HG03196 (cell line): Measurements from ENCODE around the gene MLNR.

Experiments used
- ATAC-seq: cut with Tn5 transposase; IDR thresholded peaks from one replicate; pipeline ENCODE4 v1.9.1; 2021; ENCODE audit not compliant: unreplicated experiment

Gene MLNR

GRCh38 chr13:49225223-49226042, 5.3 kb downstream of the MLNR start:
- ATAC-seq: no peak

- no peak for ATAC-seq
These were observed 6.5 kb downstream of the MLNR start for GRCh38 chr13:49226613-49227012.

DNA sequence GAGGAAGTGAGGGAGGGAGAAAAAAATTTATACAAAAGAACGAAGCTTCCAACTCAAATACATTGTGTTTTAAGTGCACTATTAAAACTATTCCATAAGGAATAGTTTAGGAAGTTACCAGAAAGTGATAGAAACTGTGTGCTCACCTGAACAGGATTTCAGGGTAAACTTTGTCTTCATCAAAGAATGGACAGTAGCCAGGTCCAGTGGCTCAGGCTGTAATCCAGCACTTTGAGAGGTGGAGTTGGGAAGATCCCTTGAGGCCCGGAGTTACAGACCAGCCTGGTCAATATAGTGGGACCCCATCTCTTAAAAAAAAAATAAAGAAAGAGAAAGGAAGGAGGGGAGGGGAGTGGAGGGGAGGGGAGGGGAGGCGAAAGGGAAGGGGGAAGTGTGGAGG, 14.6 kb downstream of the MLNR start:
- ATAC-seq: no peak

- ATAC-seq: no peak
These were observed 15.8 kb downstream of the MLNR start for GRCh38 chr13:49235856-49236431.

GRCh38 chr13:49238621-49239020, 18.5 kb downstream of the MLNR start:
- ATAC-seq: no peak

GRCh38 chr13:49240017-49240416, 19.9 kb downstream of the MLNR start:
- no peak for ATAC-seq

- ATAC-seq: no peak
These were observed 21.2 kb downstream of the MLNR start for GRCh38 chr13:49241296-49241695.

GRCh38 chr13:49245101-49245500, 25.0 kb downstream of the MLNR start:
- no peak for ATAC-seq

DNA sequence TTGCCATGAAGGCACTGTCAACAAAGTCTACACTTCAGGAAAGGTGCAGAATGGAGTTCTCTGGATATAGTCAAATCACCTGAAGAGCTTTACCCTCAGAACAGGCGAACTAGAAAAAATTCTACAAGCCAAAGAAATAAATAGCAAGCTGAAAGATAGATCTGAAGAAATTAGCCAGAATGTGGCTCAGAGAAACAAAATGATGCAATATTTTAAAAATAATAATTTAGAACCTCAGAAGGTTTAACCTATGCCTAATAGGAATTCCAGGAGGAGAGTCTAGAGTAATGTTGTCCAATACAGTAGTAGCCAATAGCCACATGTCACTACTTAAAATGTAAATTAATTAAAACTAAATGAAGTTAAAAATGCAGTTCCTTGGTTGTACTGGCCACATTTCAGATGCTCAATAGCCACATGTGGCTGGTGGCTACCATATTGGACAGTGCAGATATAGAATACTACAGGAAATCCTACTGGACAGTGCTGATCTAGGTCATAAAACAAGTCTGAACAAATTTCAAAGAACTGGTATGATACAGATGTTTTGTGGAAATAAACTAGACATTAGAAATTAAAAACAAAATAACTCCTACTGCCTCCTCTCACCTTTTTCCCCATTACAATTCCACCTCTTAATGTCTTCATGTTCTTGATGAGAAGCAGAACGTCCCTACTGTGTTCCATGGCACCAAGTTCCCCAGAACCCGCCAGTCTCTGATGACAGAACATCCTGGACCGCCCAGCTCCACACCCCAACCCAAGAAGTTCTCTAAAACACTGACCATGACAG, 26.9 kb downstream of the MLNR start:
- ATAC-seq: no peak

DNA sequence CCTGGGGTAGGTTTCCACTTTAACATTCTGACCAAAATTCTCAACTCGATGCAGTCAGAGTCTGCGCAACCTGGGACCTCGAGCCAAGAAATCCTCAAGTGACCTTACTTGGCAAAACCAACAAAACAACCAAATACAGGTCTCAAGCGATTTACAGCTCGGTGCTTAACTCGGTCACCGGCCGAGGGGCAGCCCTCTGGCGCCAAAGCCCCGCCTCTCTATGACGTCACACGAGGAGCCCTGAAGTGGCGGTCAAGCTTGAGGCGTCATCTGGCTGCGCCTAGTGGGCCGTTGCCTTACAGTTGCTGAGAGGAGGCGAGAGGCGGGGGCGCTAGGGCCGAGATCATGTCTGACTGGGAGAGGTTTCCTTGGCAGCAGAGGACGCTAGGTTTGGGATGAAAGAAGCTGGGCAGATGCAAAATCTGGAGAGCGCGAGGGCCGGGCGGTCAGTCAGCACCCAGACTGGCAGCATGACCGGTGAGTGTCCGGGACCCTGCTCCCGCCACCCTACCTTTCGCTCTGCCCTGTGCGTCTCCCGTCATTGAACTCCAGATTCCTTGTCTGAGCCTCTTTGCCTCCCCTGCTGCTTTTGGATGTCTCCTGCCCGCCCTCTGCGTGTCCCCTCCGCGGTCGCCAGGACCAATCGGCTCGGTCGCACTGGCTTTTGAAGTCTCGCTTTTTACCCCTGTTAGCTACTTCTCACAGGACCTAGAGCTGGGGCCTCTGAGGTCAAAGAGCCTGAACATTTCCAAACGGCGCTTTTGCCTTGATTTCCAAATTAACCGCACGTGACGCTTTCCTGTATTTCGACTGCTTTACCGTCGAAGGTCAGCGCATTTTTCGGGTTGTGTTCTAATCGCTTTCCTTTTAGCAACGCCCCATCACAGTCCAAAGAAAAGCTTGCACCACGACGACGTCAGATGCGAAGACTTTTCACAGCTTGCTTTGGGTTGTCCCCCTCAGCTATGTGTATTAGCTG, 27.8 kb downstream of the MLNR start, which contains the start of gene CDADC1:
TSS of gene CDADC1 (plus strand) at position 283 of the 979 bp plus-strand sequence. CDS start at position 396, 113 bp downstream.
- peak; percentile 93 for ATAC-seq

- ATAC-seq: no peak
These were observed 28.5 kb downstream of the MLNR start for GRCh38 chr13:49248622-49249002.

GRCh38 chr13:49251326-49251725, 31.2 kb downstream of the MLNR start:
- no peak for ATAC-seq

DNA sequence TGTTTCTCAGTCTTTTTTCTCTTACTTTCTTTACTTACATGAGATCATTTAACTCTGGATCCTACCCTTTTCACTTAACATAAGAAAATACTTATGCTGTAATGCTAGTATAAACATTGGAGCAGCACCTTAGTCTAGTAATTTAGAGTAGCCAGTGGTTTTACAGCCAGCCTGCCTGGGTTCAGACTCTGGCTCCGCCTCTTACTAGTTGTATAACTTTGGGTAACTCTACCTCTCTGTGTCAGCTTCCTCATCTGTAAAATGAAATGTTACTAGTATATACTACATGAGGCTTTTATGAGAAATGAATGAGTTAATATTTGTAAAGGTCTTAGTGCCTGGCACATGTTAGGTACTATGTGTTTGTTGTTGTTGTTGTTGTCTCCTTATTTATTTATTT, 33.2 kb downstream of the MLNR start:
- no peak for ATAC-seq

GRCh38 chr13:49254007-49254406, 33.9 kb downstream of the MLNR start:
- ATAC-seq: no peak

DNA sequence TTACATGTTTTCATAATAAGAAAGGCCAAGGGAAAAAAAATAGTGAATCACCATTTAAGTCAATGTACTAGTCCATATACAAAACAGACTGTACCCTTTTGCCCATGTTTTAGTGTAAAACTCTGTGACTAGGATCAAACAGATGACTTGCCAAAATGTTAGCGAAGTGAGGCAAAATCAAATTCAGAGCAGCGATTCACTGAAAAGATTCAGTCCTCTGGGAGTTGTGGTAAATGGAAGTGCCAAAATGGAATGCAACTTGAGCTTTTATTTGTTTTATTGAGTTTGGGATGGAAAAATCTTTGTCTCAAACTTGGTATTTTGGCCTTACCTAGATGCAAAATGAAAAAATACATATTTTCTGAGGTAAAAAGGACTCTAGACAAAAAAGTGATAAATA, 36.7 kb downstream of the MLNR start:
- no peak for ATAC-seq

DNA sequence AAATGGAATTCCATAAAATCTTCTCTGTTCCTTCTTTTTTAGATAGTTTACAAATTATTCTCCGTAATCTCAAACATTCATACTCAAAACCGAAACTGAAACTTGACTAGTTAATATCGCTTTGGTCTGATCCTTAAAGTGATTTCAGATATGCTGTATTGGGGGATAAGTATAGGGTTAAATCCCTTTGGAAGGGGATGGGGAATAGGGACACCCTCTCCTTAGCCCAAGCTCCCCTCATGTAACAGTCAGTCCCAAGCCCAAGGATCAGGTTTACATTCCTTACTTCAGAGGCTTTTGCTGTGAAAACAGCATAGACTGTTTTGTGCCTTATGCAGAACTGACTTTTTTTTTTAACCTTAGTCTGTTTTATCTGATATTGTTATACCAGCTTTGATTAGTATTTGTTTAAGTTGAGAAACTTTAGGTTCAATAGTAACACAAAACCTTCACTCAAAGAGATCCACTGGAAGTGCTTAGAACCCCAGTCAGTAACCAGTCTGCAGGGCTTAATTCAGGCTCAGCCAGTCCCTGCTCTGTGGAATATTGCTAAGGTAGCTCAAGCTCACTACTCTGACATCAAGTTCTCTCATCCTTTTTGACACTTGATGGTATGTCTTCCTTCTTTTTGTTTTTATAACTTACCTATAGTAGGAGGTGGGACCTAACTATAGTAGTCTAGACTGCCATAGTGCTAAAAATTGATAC, 38.1 kb downstream of the MLNR start:
- no peak for ATAC-seq

- ATAC-seq: no peak
These were observed 39.4 kb downstream of the MLNR start for GRCh38 chr13:49259586-49259985.

DNA sequence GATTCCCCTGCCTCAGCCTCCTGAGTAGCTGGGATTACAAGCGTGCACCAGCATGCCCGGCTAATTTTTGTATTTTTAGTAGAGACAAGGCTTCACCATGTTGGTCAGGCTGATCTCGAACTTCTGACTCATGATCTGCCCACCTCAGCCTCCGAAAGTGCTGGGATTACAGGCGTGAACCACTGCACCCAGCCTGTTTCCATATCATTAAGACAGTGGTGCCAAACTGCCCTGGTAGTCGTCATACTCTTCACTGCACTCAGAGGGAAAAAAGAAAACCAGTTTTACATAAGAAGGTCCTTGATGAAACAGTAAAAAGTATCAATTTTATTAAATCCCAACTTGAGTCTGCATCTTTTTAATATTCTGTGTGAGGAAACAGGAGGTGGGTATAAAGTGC, 42.5 kb downstream of the MLNR start:
- no peak for ATAC-seq

GRCh38 chr13:49265822-49266221, 45.7 kb downstream of the MLNR start:
- ATAC-seq: no peak

GRCh38 chr13:49271264-49271663, 51.1 kb downstream of the MLNR start:
- ATAC-seq: no peak
